WI38 (cell line): ENCODE data around the gene TMEM236.

ENCODE experiments used
- H3K4me3 ChIP-seq: 2 replicates; pipeline ENCODE4 v1.5.1; 2011; ENCODE audit warnings: low read depth, mild to moderate bottlenecking, control low read depth, low read length
- TF ChIP-seq, protein P1 (sequence below): IDR thresholded peaks from 2 replicates; pipeline ENCODE4 v1.5.1; 2012; ENCODE audit warnings: low read depth, mild to moderate bottlenecking, control low read depth, low read length

TMEM236 gene

GRCh38 chr10:17787087-17787961 lies 35.3 kb downstream of the TMEM236 start:
- TF ChIP-seq, protein P1, sequence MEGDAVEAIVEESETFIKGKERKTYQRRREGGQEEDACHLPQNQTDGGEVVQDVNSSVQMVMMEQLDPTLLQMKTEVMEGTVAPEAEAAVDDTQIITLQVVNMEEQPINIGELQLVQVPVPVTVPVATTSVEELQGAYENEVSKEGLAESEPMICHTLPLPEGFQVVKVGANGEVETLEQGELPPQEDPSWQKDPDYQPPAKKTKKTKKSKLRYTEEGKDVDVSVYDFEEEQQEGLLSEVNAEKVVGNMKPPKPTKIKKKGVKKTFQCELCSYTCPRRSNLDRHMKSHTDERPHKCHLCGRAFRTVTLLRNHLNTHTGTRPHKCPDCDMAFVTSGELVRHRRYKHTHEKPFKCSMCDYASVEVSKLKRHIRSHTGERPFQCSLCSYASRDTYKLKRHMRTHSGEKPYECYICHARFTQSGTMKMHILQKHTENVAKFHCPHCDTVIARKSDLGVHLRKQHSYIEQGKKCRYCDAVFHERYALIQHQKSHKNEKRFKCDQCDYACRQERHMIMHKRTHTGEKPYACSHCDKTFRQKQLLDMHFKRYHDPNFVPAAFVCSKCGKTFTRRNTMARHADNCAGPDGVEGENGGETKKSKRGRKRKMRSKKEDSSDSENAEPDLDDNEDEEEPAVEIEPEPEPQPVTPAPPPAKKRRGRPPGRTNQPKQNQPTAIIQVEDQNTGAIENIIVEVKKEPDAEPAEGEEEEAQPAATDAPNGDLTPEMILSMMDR: no peak
- H3K4me3 ChIP-seq: no peak overlapping the region

GRCh38 chr10:17788646-17789045 lies 36.6 kb downstream of the TMEM236 start:
- TF ChIP-seq, protein P1: no peak
- H3K4me3 ChIP-seq: no peak overlapping the region

DNA sequence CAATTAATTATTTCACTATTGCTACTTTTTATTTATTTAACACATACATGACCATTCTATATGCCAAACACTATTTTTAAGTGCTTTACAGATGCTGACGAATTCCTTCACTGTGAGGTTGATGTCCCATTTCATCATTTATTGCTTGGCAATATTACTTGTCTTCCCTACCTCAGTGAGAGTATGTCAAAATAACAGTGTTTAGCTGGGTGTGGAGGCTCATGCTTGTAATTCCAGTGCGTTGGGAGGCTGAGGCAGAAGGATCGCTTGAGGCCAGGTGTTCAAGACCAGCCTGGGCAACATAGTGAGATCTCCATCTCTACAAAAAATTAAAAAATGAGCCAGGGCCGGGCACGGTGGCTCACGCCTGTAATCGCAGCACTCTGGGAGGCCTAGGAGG lies 37.4 kb downstream of the TMEM236 start:
- no peak overlapping the region for H3K4me3 ChIP-seq
- TF ChIP-seq, protein P1: no peak

GRCh38 chr10:17790651-17791050 lies 38.6 kb downstream of the TMEM236 start:
- no peak overlapping the region for H3K4me3 ChIP-seq
- TF ChIP-seq, protein P1: no peak

DNA sequence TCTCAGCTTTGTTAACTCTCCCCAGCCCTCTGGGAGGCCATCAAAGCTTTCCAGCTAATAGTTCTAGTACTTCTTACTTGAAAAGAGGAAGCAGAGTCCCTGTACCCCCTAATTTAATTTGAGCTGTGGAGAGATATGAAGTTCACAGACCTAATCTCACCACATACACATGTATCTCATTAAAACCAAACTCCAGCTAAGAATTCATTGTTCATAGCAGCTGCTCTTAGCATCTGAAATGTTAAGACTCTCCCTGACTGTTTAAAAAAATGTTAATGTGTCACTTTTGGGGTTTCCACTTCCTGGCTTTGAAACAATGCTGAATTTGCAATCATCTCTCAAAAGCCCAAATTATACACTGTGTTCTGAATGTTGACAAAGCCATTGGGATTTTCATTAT lies 41.0 kb downstream of the TMEM236 start:
- TF ChIP-seq, protein P1: no peak

DNA sequence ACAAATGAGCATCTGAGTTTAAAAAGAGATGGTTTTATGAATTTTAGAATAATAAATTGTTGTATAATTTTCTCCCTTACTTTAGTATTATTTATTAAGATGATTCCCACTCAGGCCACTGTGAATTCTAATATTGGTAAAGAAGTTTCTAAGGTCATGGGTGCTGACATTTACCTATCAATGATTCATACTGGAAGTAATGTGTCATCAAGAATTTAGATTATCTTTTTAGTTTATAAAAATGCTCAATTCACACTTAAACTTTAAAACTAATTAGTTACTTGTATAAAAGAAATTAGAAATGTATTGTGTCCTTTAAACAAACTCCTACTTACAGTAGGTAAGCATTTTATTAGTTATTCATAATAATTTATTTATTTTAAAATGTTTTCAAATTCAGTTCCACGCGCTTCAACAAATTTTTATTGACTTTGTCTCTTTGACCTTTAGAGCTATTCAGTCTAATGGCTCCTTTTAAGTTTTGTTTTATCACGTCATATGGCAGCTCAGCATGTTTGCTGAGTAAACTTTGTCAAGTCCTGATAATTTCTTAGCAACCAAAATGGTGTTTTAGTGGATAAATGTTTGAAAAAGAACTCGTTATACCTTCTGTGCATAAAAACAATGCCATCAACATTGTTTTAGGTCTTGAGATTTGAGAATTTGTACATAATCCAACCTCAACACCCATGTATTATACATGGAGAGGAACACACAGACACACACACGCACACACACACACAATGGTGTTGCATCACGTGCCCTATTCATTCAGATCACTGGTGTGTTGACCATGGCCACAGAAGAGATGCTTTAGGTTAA lies 42.0 kb downstream of the TMEM236 start:
- no peak overlapping the region for H3K4me3 ChIP-seq
- TF ChIP-seq, protein P1: no peak

More for the DNA sequence above, 41.0 kb downstream of the TMEM236 start:
- no peak overlapping the region for H3K4me3 ChIP-seq

DNA sequence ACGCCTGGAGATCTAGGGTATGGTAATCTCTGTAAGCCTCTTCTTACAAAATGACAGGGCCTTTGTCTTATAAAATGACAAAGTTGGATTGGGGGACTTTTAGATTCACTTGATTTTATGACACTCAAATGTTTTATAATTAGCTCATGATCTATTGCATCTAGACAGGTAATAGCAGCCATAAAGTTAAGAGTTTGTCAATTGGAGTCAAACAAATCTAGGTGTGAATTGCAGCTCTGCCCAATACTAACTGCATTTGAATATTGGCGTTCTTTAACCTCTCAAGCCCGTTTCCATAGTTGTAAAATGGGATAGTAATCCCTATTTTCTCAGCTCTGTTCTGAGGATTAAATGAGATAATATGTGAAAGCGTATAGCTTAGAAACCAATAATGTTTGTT lies 43.1 kb downstream of the TMEM236 start:
- TF ChIP-seq, protein P1: no peak
- no peak overlapping the region for H3K4me3 ChIP-seq
